Ishikawa (cell line): ENCODE data around the gene MAG.

ENCODE experiments used
- CREB1 ChIP-seq: IDR thresholded peaks from 2 replicates; pipeline ENCODE4 v1.6.1; 2012; ENCODE audit warnings: low read depth
- EGR1 ChIP-seq: IDR thresholded peaks from 2 replicates; pipeline ENCODE4 v1.6.1; 2012
- EP300 ChIP-seq: IDR thresholded peaks from 2 replicates; pipeline ENCODE4 v1.6.1; 2012; ENCODE audit warnings: borderline replicate concordance
- FOXM1 ChIP-seq: IDR thresholded peaks from 2 replicates; pipeline ENCODE4 v1.6.1; 2012; ENCODE audit warnings: low read depth, borderline replicate concordance
- RAD21 ChIP-seq: IDR thresholded peaks from 2 replicates; pipeline ENCODE4 v1.6.1; 2012; ENCODE audit warnings: low read depth
- REST ChIP-seq: IDR thresholded peaks from 2 replicates; pipeline ENCODE4 v1.6.1; 2012; ENCODE audit warnings: low read depth, mild to moderate bottlenecking
- TAF1 ChIP-seq: IDR thresholded peaks from 2 replicates; pipeline ENCODE4 v1.6.1; 2012; ENCODE audit warnings: low read depth, mild to moderate bottlenecking
- TEAD4 ChIP-seq: IDR thresholded peaks from 2 replicates; pipeline ENCODE4 v1.6.1; 2012
- ZBTB7A ChIP-seq: IDR thresholded peaks from 2 replicates; pipeline ENCODE4 v1.6.1; 2012; ENCODE audit warnings: low read depth

- TF ChIP-seq TAF1 = no peak
- TF ChIP-seq ZBTB7A = no peak
- TF ChIP-seq EP300 = no peak
- TF ChIP-seq FOXM1 = no peak
- no peak for TF ChIP-seq REST
- no peak for TF ChIP-seq EGR1
- no peak for TF ChIP-seq CREB1
- TF ChIP-seq TEAD4 = no peak
- no peak for TF ChIP-seq RAD21
Measured at GRCh38 chr19:35276706-35277281, 15.2 kb upstream of the MAG start.
